GM12878 (cell line): ENCODE results near the gene IRAK3. TPM values are rescaled to one million over a fixed set of nuclear protein-coding genes. Genes with fewer than 3 reads are reported as not detected.

ENCODE experiments used
- ATAC-seq: fragments of 200-7000 bp; cut with Tn5 transposase; 3 replicates; pipeline ENCODE4 v1.9.1; 2020; ENCODE audit warnings: mild to moderate bottlenecking, moderate library complexity
- BruUV-seq: library from RNA; stranded (reverse); fragments of 400-500 nt; replicated peaks from 2 replicates; lab custom pipeline; 2021; lab: Mats Ljungman, UMichigan
- CTCF ChIA-PET: fragments of 300-600 bp; sonication (Branson Sonifier 250); formaldehyde crosslinking; extraction: SDS; loops from one replicate; lab custom pipeline; 2021; ENCODE audit warnings: inconsistent platforms; lab: Yijun Ruan, JAX
- POLR2A ChIA-PET: fragments of 350-600 bp; formaldehyde crosslinking; extraction: SDS; loops from one replicate; lab custom pipeline; 2021; ENCODE audit warnings: inconsistent platforms; lab: Charles Lee
- RAD21 ChIA-PET: fragments of 300-600 bp; sonication (Branson Sonifier 250); formaldehyde crosslinking; loops from one replicate; lab custom pipeline; 2023; ENCODE audit warnings: antibody characterized with exemption; ENCODE audit not compliant: unreplicated experiment; lab: Charles Lee
- SMC1A ChIA-PET: fragments of 300-600 bp; sonication (Branson Sonifier 250); formaldehyde crosslinking; loops from one replicate; lab custom pipeline; 2023; ENCODE audit not compliant: unreplicated experiment, uncharacterized antibody; lab: Charles Lee
- DNase-seq: peaks from one replicate; pipeline ENCODE4 v3.0.0-alpha.2; 2011; ENCODE audit warnings: low read depth, low spot score
- FAIRE-seq: peaks from 3 replicates; lab custom pipeline; 2011; peaks lifted over from hg19 to GRCh38; lab: Jason Lieb, UNC
- H2AFZ ChIP-seq: 2 replicates; pipeline ENCODE4 v1.6.0; 2011; ENCODE audit warnings: low read depth, low read length, control low read depth; ENCODE audit not compliant: control insufficient read depth
- H3K27ac ChIP-seq: 2 replicates; pipeline ENCODE4 v1.5.1; 2011; ENCODE audit warnings: control low read depth; ENCODE audit not compliant: control insufficient read depth, insufficient read depth
- H3K27me3 ChIP-seq, 2 experiments: replicated peaks in 1 of 2; 2 replicates each; pipeline versions ENCODE4 v1.6.0 to v1.6.1; 2011; ENCODE audit warnings: low read length in 1 of 2; ENCODE audit not compliant: control insufficient read depth in 2 of 2, insufficient read depth in 2 of 2
- H3K36me3 ChIP-seq, 2 experiments: 2 replicates each; pipeline ENCODE4 v1.5.1; 2011; ENCODE audit warnings: low read length in 1 of 2; ENCODE audit not compliant: control insufficient read depth in 2 of 2, insufficient read depth in 2 of 2
- H3K4me1 ChIP-seq: 2 replicates; pipeline ENCODE4 v1.6.1; 2011; ENCODE audit warnings: mild to moderate bottlenecking, low read length, moderate library complexity, mixed read lengths; ENCODE audit not compliant: control insufficient read depth, insufficient read depth
- H3K4me2 ChIP-seq: 2 replicates; pipeline ENCODE4 v1.6.0; 2011; ENCODE audit warnings: control low read depth; ENCODE audit not compliant: control insufficient read depth, insufficient read depth
- H3K4me3 ChIP-seq: fragments of 200-600 bp; sonication (generic); 2 replicates; pipeline ENCODE4 v1.5.1; 2016
- H3K79me2 ChIP-seq: 2 replicates; pipeline ENCODE4 v1.6.0; 2011; ENCODE audit warnings: low read length; ENCODE audit not compliant: control insufficient read depth, insufficient read depth
- H3K9ac ChIP-seq: 2 replicates; pipeline ENCODE4 v1.8.0; 2011; ENCODE audit warnings: low read length, control low read depth, mixed read lengths; ENCODE audit not compliant: control insufficient read depth, insufficient read depth
- H3K9me3 ChIP-seq: replicated peaks from 3 replicates; pipeline ENCODE4 v1.5.1; 2011; ENCODE audit warnings: mild to moderate bottlenecking, low read length; ENCODE audit not compliant: control insufficient read depth, insufficient read depth
- H4K20me1 ChIP-seq: 2 replicates; pipeline ENCODE4 v1.6.0; 2011; ENCODE audit not compliant: control insufficient read depth, insufficient read depth
- CUX1 ChIP-seq: IDR thresholded peaks from 2 replicates; pipeline ENCODE4 v1.6.1; 2012; ENCODE audit warnings: improper control_type of control experiment, low read depth, low read length; ENCODE audit not compliant: insufficient replicate concordance
- MTA2 ChIP-seq: fragments of 450-650 bp; IDR thresholded peaks from 2 replicates; pipeline ENCODE4 v1.6.1; 2016; ENCODE audit warnings: low read depth, mild to moderate bottlenecking, moderate library complexity
- NRF1 ChIP-seq: conservative IDR thresholded peaks from 2 replicates; pipeline ENCODE4 v1.6.1; 2011; ENCODE audit warnings: mild to moderate bottlenecking, low read depth, low read length, improper control_type of control experiment
- WGBS: methylation state at CpG from one replicate; pipeline ENCODE4 v1.1.6; 2016; ENCODE audit warnings: low lambda C conversion rate; ENCODE audit not compliant: insufficient replicate concordance, insufficient coverage; ENCODE audit errors: missing lambda C conversion rate; 5-methylcytosine and 5-hydroxymethylcytosine counted together
- in situ Hi-C: fragments of 300-500 bp; cut with MboI; formaldehyde crosslinking; loops from 9 replicates; pipeline ENCODE4 v1.14.3; 2018; ENCODE audit warnings: mixed read lengths
- intact Hi-C: fragments of 100-400 bp; cut with micrococcal nuclease; formaldehyde crosslinking; loops from one replicate; pipeline ENCODE4 v1.14.2; 2022; ENCODE audit not compliant: unreplicated experiment
- polyA plus RNA-seq, 11 experiments: library from polyadenylated mRNA; depleted of rRNA in 4 of 11; unstranded in 6 of 11; stranded (reverse) in 5 of 11; fragments of >200 nt; fragmentation: Nextera tagmentation in 4 of 11; fragmentation: Illumina TruSeq in 1 of 11; extraction: Ambion mirVana in 4 of 11; extraction: Trizol in 1 of 11; gene quantifications; 1 replicate in 1 of 11; 2 replicates in 10 of 11; pipeline versions ENCODE4 v1.2.1 to v1.2.3, GENCODE V29; 2011 to 2016; ENCODE audit warnings: inconsistent platforms in 2 of 11, missing spikeins in 2 of 11, low read depth in 1 of 11
- total RNA-seq, 4 experiments: library from RNA; depleted of rRNA in 3 of 4; stranded (reverse); fragments of >200 nt in 3 of 4; fragmentation: Illumina TruSeq in 1 of 4; extraction: Trizol in 1 of 4; gene quantifications; 2 replicates each; pipeline versions ENCODE4 v1.2.1 to v1.2.3, GENCODE V29; 2013 to 2021
- TF ChIP-seq, protein P1 (sequence below): fragments of 450-650 bp; formaldehyde crosslinking; IDR thresholded peaks from 2 replicates; pipeline ENCODE4 v1.4.0; 2020; ENCODE audit warnings: mild to moderate bottlenecking, moderate library complexity

The IRAK3 gene
- total and polyA plus RNA-seq, 10 of the 15 experiments (the other 5 are each of a cell fraction or from before 2014, with no cell fraction given) = 1.4 to 14.1 (median 5.4) TPM

GRCh38 chr12:66190519-66191370, 1.7 kb downstream of the IRAK3 start (continued):
- peak; percentile 68 for TF ChIP-seq MTA2
- TF ChIP-seq, all 136 proteins: peak for 8

GRCh38 chr12:66191547-66192126, 2.6 kb downstream of the IRAK3 start:
- Histone ChIP-seq H3K4me2 (0 out of 2 replicates have a peak overlapping the region, but pooled peaks have one; percentile 53), H3K27ac (peak overlapping the region; percentile 33), H3K9ac (no peak overlapping the region), H3K4me1 (peaks cover 26% of the 10 kb centered on the region), H3K4me3 (peak overlapping the region; percentile 44; the same call in 1 of the 2 replicates), H4K20me1 (no peaks in the 10 kb centered on the region), H3K79me2 (peaks cover 8% of the 10 kb centered on the region), H2AFZ (0 out of 2 replicates have a peak overlapping the region, but pooled peaks have one; percentile 13), H3K36me3 (no peaks in the 10 kb centered on the region; a peak in 1 of 4 replicates), H3K27me3 (peaks cover 0 to 5% of the 10 kb centered on the region in 2 experiments; a peak in 1 of 4 replicates), H3K9me3 (no peaks in the 10 kb centered on the region; the same call in 1 of the 3 replicates)
- CTCF ChIA-PET = interaction anchor here (0.6 to 2.7 kb wide), 10 partner anchors 9 to 433 kb away, joined by 3 to 9 read pairs (median 3); partner anchors contain the start of gene TMBIM4
- FAIRE-seq = no peak
- RAD21 ChIA-PET = interaction anchor here (0.6 to 2.0 kb wide), 9 partner anchors 11 to 110 kb away, joined by 3 to 14 read pairs (median 4); partner anchors contain the start of genes HELB, LLPH and TMBIM4
- intact Hi-C loops (loop anchor here (2.0 kb wide), 1 partner anchor 23 kb away; the partner anchor contains the start of gene TMBIM4), in situ Hi-C loops (no loop called here)
- SMC1A ChIA-PET = interaction anchor here (1.0 to 2.5 kb wide), 12 partner anchors 12 to 129 kb away, joined by 3 to 21 read pairs (median 4); partner anchors contain the start of gene LLPH
- BruUV-seq = no TSS peak
- 81% methylated on average over 7 of the region's 7 CpGs for WGBS
- no peak for DNase-seq
- TF ChIP-seq, protein P1, sequence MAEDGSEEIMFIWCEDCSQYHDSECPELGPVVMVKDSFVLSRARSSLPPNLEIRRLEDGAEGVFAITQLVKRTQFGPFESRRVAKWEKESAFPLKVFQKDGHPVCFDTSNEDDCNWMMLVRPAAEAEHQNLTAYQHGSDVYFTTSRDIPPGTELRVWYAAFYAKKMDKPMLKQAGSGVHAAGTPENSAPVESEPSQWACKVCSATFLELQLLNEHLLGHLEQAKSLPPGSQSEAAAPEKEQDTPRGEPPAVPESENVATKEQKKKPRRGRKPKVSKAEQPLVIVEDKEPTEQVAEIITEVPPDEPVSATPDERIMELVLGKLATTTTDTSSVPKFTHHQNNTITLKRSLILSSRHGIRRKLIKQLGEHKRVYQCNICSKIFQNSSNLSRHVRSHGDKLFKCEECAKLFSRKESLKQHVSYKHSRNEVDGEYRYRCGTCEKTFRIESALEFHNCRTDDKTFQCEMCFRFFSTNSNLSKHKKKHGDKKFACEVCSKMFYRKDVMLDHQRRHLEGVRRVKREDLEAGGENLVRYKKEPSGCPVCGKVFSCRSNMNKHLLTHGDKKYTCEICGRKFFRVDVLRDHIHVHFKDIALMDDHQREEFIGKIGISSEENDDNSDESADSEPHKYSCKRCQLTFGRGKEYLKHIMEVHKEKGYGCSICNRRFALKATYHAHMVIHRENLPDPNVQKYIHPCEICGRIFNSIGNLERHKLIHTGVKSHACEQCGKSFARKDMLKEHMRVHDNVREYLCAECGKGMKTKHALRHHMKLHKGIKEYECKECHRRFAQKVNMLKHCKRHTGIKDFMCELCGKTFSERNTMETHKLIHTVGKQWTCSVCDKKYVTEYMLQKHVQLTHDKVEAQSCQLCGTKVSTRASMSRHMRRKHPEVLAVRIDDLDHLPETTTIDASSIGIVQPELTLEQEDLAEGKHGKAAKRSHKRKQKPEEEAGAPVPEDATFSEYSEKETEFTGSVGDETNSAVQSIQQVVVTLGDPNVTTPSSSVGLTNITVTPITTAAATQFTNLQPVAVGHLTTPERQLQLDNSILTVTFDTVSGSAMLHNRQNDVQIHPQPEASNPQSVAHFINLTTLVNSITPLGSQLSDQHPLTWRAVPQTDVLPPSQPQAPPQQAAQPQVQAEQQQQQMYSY (CRISPR knock-in tag) = no peak
- TF ChIP-seq CUX1 = peak; percentile 3
- no peak for TF ChIP-seq NRF1
- peak; percentile 3 for ATAC-seq
- POLR2A ChIA-PET = interaction anchor here (1.0 to 1.9 kb wide), 4 partner anchors 12 to 46 kb away, joined by 3 to 5 read pairs (median 4); no protein-coding TSS in a partner anchor
